Neural crest cell (in vitro differentiated cells): ENCODE measurements around the gene DLG3. TPM values are rescaled to one million over a fixed set of nuclear protein-coding genes. Genes with fewer than 3 reads are reported as not detected.

Experiments
- DNase-seq: peaks from one replicate; pipeline ENCODE4 v3.0.0; 2021; ENCODE audit warnings: low read depth, mixed read lengths, low spot score
- H3K27ac Mint-ChIP-seq: one replicate; pipeline ENCODE4 v1.8.0; 2021; ENCODE audit warnings: mild to moderate bottlenecking, mixed read lengths; ENCODE audit not compliant: unreplicated experiment
- H3K27me3 Mint-ChIP-seq: 2 replicates; pipeline ENCODE4 v1.8.0; 2021; ENCODE audit warnings: low read depth, mild to moderate bottlenecking, mixed read lengths
- H3K36me3 Mint-ChIP-seq: 2 replicates; pipeline ENCODE4 v1.8.0; 2021; ENCODE audit warnings: low read depth, mild to moderate bottlenecking, mixed read lengths
- H3K4me1 Mint-ChIP-seq: 2 replicates; pipeline ENCODE4 v1.8.0; 2021; ENCODE audit warnings: mixed read lengths
- H3K4me3 Mint-ChIP-seq: one replicate; pipeline ENCODE4 v1.8.0; 2021; ENCODE audit warnings: mild to moderate bottlenecking, mixed read lengths
- H3K9me3 Mint-ChIP-seq: 2 replicates; pipeline ENCODE4 v1.8.0; 2021; ENCODE audit warnings: mixed read lengths
- total RNA-seq: library from RNA; stranded (reverse); gene quantifications from 2 replicates; pipeline ENCODE4 v1.2.1, GENCODE V29; 2021
- TF ChIP-seq, protein P1 (sequence below): fragments of 200-600 bp; sonication (generic); conservative IDR thresholded peaks from 2 replicates; pipeline ENCODE4 v1.5.0; 2021; ENCODE audit warnings: antibody characterized with exemption, mild to moderate bottlenecking

DLG3 gene
- total RNA-seq, 1 donor from 2014 or later = 54.3 TPM

DNA sequence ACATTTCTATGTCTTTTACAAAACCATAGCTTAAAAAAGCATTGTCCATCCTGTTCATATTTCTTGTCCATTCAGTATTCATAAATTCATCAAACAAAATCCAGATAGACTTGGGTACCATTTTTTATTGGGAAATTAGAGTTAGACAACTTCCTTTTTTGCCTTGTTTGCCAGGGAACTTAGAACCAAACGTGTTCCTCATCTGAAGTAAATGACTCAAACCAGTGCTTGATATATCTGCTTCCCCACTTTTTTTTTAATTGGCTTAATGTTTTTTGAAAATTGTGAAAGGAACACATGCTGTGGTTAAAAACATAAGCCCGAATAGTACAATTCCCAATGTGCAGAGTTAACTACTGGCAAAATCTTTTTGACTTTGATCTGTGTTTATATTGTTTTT lies 44.2 kb downstream of the DLG3 start:
- no peaks in the 10 kb centered on the region for H3K27me3 Mint-ChIP-seq
- H3K9me3 Mint-ChIP-seq = no peaks in the 10 kb centered on the region
- no peak for DNase-seq
- H3K4me1 Mint-ChIP-seq = no peaks in the 10 kb centered on the region
- TF ChIP-seq, protein P1, sequence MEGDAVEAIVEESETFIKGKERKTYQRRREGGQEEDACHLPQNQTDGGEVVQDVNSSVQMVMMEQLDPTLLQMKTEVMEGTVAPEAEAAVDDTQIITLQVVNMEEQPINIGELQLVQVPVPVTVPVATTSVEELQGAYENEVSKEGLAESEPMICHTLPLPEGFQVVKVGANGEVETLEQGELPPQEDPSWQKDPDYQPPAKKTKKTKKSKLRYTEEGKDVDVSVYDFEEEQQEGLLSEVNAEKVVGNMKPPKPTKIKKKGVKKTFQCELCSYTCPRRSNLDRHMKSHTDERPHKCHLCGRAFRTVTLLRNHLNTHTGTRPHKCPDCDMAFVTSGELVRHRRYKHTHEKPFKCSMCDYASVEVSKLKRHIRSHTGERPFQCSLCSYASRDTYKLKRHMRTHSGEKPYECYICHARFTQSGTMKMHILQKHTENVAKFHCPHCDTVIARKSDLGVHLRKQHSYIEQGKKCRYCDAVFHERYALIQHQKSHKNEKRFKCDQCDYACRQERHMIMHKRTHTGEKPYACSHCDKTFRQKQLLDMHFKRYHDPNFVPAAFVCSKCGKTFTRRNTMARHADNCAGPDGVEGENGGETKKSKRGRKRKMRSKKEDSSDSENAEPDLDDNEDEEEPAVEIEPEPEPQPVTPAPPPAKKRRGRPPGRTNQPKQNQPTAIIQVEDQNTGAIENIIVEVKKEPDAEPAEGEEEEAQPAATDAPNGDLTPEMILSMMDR = no peak
- no peak overlapping the region for H3K27ac Mint-ChIP-seq
- H3K4me3 Mint-ChIP-seq = no peak overlapping the region
- peaks cover 18% of the 10 kb centered on the region for H3K36me3 Mint-ChIP-seq

DNA sequence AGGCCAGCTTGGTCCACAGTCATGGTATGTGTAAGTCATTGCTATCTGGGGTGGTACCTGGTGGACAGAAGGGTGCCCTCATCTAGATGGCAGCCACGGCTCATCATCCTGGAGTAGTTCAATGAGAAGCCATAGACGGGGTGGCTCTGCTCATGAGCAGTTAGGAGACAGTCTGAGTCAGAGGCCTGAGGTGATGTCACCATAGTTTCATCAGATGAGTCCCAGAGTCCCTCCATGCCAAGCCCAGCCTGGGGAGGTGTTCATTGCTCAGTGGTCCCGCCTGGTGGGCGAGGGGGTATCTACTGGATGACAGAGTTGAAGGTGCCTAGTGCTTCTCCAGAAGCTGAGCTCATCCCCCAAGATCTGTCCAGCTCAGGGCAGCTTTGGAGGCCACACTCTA lies 49.8 kb downstream of the DLG3 start:
- no peaks in the 10 kb centered on the region for H3K4me1 Mint-ChIP-seq
- H3K27ac Mint-ChIP-seq = no peak overlapping the region
- H3K27me3 Mint-ChIP-seq = no peaks in the 10 kb centered on the region
- no peak for DNase-seq
- TF ChIP-seq, protein P1 = no peak
- no peaks in the 10 kb centered on the region for H3K9me3 Mint-ChIP-seq
- no peak overlapping the region for H3K4me3 Mint-ChIP-seq
- H3K36me3 Mint-ChIP-seq = peaks cover 24% of the 10 kb centered on the region

DNA sequence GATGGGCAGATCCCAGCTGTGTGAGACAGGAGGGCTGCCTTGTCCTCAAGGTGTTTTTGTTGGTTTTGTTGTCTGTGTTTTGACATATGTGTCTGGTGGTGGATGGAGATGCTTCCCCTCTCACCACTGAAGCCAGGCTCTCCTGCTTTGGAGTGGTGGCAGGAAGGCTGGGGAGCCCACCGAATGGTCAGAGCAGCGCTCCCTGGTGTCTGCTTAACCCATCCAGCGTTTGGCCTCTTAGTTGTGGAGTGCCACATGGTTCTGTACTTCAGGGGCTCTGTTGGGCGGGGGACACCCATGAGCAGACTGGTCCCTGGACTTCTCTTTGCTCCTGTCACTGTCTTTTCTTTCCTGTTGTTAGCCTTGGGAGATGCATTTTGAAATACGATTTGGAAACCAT lies 51.9 kb downstream of the DLG3 start:
- Mint-ChIP-seq H3K27ac (no peak overlapping the region), H3K36me3 (peaks cover 33% of the 10 kb centered on the region), H3K9me3 (no peaks in the 10 kb centered on the region), H3K27me3 (no peaks in the 10 kb centered on the region), H3K4me3 (no peak overlapping the region), H3K4me1 (no peaks in the 10 kb centered on the region)
- no peak for DNase-seq
- TF ChIP-seq, protein P1 = no peak

DNA sequence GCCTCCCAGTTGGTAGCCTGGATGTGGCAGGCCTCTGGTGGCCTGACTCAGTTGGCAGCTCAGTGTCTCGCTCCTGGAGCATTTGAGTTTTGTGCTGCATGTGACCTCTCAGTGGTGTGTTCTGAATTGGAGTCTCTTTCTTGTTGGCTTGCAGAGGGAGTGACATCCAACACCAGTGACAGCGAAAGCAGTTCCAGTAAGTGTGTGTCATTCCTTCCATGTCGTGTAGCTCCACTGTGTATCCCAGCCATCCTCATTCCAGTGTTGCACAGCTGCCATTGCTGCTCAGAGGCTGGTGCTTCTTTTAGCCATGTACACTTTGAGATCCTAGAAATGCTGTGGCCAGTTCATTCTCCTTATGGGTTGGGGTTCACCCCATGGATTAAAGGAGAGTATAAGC lies 52.4 kb downstream of the DLG3 start:
- no peak for DNase-seq
- Mint-ChIP-seq H3K27me3 (no peaks in the 10 kb centered on the region), H3K27ac (no peak overlapping the region), H3K4me1 (no peaks in the 10 kb centered on the region), H3K9me3 (no peaks in the 10 kb centered on the region), H3K36me3 (peaks cover 31% of the 10 kb centered on the region), H3K4me3 (no peak overlapping the region)
- TF ChIP-seq, protein P1 = no peak

DNA sequence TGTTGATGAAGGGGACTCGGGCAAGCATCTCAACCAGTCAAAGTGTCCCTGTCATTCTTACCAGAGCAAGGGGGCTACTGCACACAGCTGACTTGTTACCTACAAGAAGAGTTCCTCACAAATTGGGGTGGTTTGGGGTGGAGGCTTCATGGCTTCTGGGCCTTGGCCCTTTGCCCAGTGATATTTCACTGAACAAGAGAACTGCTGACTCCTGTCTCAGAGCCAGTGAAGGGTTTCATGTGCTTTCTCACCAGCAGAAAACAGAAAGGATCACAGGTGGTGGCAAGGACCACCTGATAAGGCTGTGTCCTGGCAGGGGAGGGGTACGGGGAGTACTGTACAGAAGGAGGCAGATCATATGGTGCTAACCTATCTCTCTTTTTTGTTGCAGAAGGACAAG lies 53.5 kb downstream of the DLG3 start:
- no peak for DNase-seq
- TF ChIP-seq, protein P1 = no peak
- no peaks in the 10 kb centered on the region for H3K27me3 Mint-ChIP-seq
- H3K4me3 Mint-ChIP-seq = no peak overlapping the region
- peaks cover 26% of the 10 kb centered on the region for H3K36me3 Mint-ChIP-seq
- H3K9me3 Mint-ChIP-seq = no peaks in the 10 kb centered on the region
- H3K27ac Mint-ChIP-seq = no peak overlapping the region
- no peaks in the 10 kb centered on the region for H3K4me1 Mint-ChIP-seq

DNA sequence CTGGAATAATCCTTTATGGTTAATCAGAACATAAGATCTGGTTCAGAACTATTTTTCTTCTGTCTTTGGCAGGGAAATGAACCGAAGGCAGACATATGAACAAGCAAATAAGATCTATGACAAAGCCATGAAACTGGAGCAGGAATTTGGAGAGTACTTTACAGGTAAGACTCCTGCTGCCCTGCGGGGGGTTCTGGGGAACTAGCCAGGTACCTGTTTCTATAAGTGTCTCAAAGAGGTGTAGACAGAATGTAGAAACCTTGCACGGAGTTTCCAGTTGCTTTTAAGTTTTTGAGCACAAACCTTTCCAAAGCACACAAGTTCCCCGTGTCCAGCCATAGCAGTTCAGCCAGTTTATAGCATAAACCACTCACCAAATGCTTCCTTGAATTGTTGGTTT lies 56.2 kb downstream of the DLG3 start:
- TF ChIP-seq, protein P1 = no peak
- peaks cover 25% of the 10 kb centered on the region for H3K36me3 Mint-ChIP-seq
- no peaks in the 10 kb centered on the region for H3K4me1 Mint-ChIP-seq
- H3K4me3 Mint-ChIP-seq = no peak overlapping the region
- no peaks in the 10 kb centered on the region for H3K9me3 Mint-ChIP-seq
- DNase-seq = no peak
- H3K27me3 Mint-ChIP-seq = no peaks in the 10 kb centered on the region
- no peak overlapping the region for H3K27ac Mint-ChIP-seq
